Gastrocnemius medialis (tissue), 4 donors: ENCODE measurements around the gene RARA.

Source experiments
- CTCF ChIP-seq, 5 experiments: fragments of 450-650 bp in 3 of 5; fragments of 200-600 bp in 2 of 5; sonication (generic) in 2 of 5; IDR thresholded peaks in 4 of 5; conservative IDR thresholded peaks in 1 of 5; 1 replicate in 4 of 5; 2 replicates in 1 of 5; pipeline ENCODE4 v1.5.1; 2016 to 2019; ENCODE audit warnings: antibody characterized with exemption in 5 of 5, mild to moderate bottlenecking in 3 of 5, moderate library complexity in 3 of 5
- POLR2A ChIP-seq, 2 donors: fragments of 450-650 bp; IDR thresholded peaks; one replicate each; pipeline ENCODE4 v1.6.1; 2017; ENCODE audit warnings: antibody characterized with exemption in 2 of 2, mild to moderate bottlenecking in 2 of 2, moderate library complexity in 2 of 2

GRCh38 chr17:40348562-40349476 is 39.8 kb downstream of the RARA start:
- TF ChIP-seq POLR2A (IDR thresholded peaks at IDR 0.05), result no peak
- no peak for TF ChIP-seq CTCF (IDR thresholded peaks at IDR 0.05 in 4 of 5, conservative IDR thresholded peaks at IDR 0.05 in 1 of 5)
